ENCODE measurements around the gene MSLN. TPM values are rescaled to one million over a fixed set of nuclear protein-coding genes. Genes with fewer than 3 reads are reported as not detected.

MSLN gene
- total RNA-seq, 1 donor from 2014 or later = not detected

- Mint-ChIP-seq H3K27me3 (peaks cover 8% of the 10 kb centered on the region), H3K36me3 (ENCODE audit: low read depth) (no peaks in the 10 kb centered on the region), H3K4me3 (no peak overlapping the region), H3K4me1 (peaks cover 6% of the 10 kb centered on the region), H3K27ac (no peak overlapping the region), H3K9me3 (no peaks in the 10 kb centered on the region)
- intact Hi-C loops (cut with micrococcal nuclease) = no loop called here
- no peak for TF ChIP-seq CTCF (IDR thresholded peaks at IDR 0.05)
- ATAC-seq (ENCODE audit: low read depth) (no peak), DNase-seq (no peak)
- ChIA-PET CTCF (no interaction called here), POLR2A (interaction anchor here (1.0 kb wide), 1 partner anchor 16 kb away, joined by 7 read pairs; no protein-coding TSS in a partner anchor)
Observed at GRCh38 chr16:754656-755055, 5.9 kb upstream of the MSLN start.

GRCh38 chr16:756428-756827 is 4.1 kb upstream of the MSLN start:
- H3K9me3 Mint-ChIP-seq = no peaks in the 10 kb centered on the region
- ChIA-PET POLR2A (no interaction called here), CTCF (no interaction called here)
- peaks cover 6% of the 10 kb centered on the region for H3K4me1 Mint-ChIP-seq
- H3K4me3 Mint-ChIP-seq = no peak overlapping the region
- TF ChIP-seq CTCF (IDR thresholded peaks at IDR 0.05) = no peak
- no peak for DNase-seq
- H3K27ac Mint-ChIP-seq = no peak overlapping the region
- ATAC-seq (ENCODE audit: low read depth) = no peak
- H3K36me3 Mint-ChIP-seq (ENCODE audit: low read depth) = no peaks in the 10 kb centered on the region
- intact Hi-C loops (cut with micrococcal nuclease) = no loop called here
- H3K27me3 Mint-ChIP-seq = peaks cover 10% of the 10 kb centered on the region

GRCh38 chr16:759110-759910 is 1.2 kb upstream of the MSLN start:
- H3K27me3 Mint-ChIP-seq = peaks cover 10% of the 10 kb centered on the region
- no peaks in the 10 kb centered on the region for H3K9me3 Mint-ChIP-seq
- ChIA-PET POLR2A (no interaction called here), CTCF (no interaction called here)
- no peak for ATAC-seq (ENCODE audit: low read depth)
- no peaks in the 10 kb centered on the region for H3K36me3 Mint-ChIP-seq (ENCODE audit: low read depth)
- peaks cover 6% of the 10 kb centered on the region for H3K4me1 Mint-ChIP-seq
- H3K27ac Mint-ChIP-seq = no peak overlapping the region
- DNase-seq = no peak
- no peak overlapping the region for H3K4me3 Mint-ChIP-seq
- no peak for TF ChIP-seq CTCF (IDR thresholded peaks at IDR 0.05)
- intact Hi-C loops (cut with micrococcal nuclease) = no loop called here

- ChIA-PET POLR2A (no interaction called here), CTCF (no interaction called here)
- peaks cover under 1% of the 10 kb centered on the region for H3K4me1 Mint-ChIP-seq
- no peak for TF ChIP-seq CTCF (IDR thresholded peaks at IDR 0.05)
- H3K27ac Mint-ChIP-seq = no peak overlapping the region
- DNase-seq (no peak), ATAC-seq (ENCODE audit: low read depth) (no peak)
- no peak overlapping the region for H3K4me3 Mint-ChIP-seq
- intact Hi-C loops (cut with micrococcal nuclease) = no loop called here
- no peaks in the 10 kb centered on the region for H3K36me3 Mint-ChIP-seq (ENCODE audit: low read depth)
- peaks cover 10% of the 10 kb centered on the region for H3K27me3 Mint-ChIP-seq
- no peaks in the 10 kb centered on the region for H3K9me3 Mint-ChIP-seq
Observed at GRCh38 chr16:760065-760464, 469 bp upstream of the MSLN start.

GRCh38 chr16:761625-762513 is 1.3 kb downstream of the MSLN start:
- no peak for TF ChIP-seq CTCF (IDR thresholded peaks at IDR 0.05)
- no peaks in the 10 kb centered on the region for H3K36me3 Mint-ChIP-seq (ENCODE audit: low read depth)
- no peak overlapping the region for H3K4me3 Mint-ChIP-seq
- H3K4me1 Mint-ChIP-seq = no peaks in the 10 kb centered on the region
- CTCF ChIA-PET = no interaction called here
- no peak for DNase-seq
- peaks cover 7% of the 10 kb centered on the region for H3K27me3 Mint-ChIP-seq
- H3K9me3 Mint-ChIP-seq = no peaks in the 10 kb centered on the region
- intact Hi-C loops (cut with micrococcal nuclease) = no loop called here
- POLR2A ChIA-PET = no interaction called here
- no peak overlapping the region for H3K27ac Mint-ChIP-seq
- ATAC-seq (ENCODE audit: low read depth) = no peak

Measured in activated B cell treated with CpG ODN at 0.5 μM for 24 hours (primary cell).